BLaER1 (cell line): ENCODE measurements around the gene HAL.
A peak's percentile ranks its signal among the peaks of the same experiment; 100 is the strongest.

Experiments
- H3K27ac ChIP-seq: shearing (Covaris generic); formaldehyde crosslinking; 2 replicates; pipeline ENCODE4 v1.8.1; 2022
- H3K27me3 ChIP-seq: shearing (Covaris generic); formaldehyde crosslinking; 2 replicates; pipeline ENCODE4 v1.8.1; 2022
- H3K36me3 ChIP-seq: shearing (Covaris generic); formaldehyde crosslinking; 2 replicates; pipeline ENCODE4 v1.8.1; 2022
- H3K4me1 ChIP-seq: shearing (Covaris generic); formaldehyde crosslinking; 2 replicates; pipeline ENCODE4 v1.8.1; 2022
- H3K4me2 ChIP-seq: shearing (Covaris generic); formaldehyde crosslinking; 2 replicates; pipeline ENCODE4 v1.8.1; 2022
- H3K4me3 ChIP-seq: shearing (Covaris generic); formaldehyde crosslinking; 2 replicates; pipeline ENCODE4 v1.8.1; 2022
- H3K9ac ChIP-seq: shearing (Covaris generic); formaldehyde crosslinking; 2 replicates; pipeline ENCODE4 v1.8.1; 2022
- H3K9me3 ChIP-seq: shearing (Covaris generic); formaldehyde crosslinking; 2 replicates; pipeline ENCODE4 v1.8.1; 2022
- H4K20me1 ChIP-seq: shearing (Covaris generic); formaldehyde crosslinking; 2 replicates; pipeline ENCODE4 v1.8.1; 2022
- Cebpa-rat ChIP-seq: shearing (Covaris generic); IDR thresholded peaks from 2 replicates; pipeline ENCODE4 v1.8.1; 2022

HAL gene

DNA sequence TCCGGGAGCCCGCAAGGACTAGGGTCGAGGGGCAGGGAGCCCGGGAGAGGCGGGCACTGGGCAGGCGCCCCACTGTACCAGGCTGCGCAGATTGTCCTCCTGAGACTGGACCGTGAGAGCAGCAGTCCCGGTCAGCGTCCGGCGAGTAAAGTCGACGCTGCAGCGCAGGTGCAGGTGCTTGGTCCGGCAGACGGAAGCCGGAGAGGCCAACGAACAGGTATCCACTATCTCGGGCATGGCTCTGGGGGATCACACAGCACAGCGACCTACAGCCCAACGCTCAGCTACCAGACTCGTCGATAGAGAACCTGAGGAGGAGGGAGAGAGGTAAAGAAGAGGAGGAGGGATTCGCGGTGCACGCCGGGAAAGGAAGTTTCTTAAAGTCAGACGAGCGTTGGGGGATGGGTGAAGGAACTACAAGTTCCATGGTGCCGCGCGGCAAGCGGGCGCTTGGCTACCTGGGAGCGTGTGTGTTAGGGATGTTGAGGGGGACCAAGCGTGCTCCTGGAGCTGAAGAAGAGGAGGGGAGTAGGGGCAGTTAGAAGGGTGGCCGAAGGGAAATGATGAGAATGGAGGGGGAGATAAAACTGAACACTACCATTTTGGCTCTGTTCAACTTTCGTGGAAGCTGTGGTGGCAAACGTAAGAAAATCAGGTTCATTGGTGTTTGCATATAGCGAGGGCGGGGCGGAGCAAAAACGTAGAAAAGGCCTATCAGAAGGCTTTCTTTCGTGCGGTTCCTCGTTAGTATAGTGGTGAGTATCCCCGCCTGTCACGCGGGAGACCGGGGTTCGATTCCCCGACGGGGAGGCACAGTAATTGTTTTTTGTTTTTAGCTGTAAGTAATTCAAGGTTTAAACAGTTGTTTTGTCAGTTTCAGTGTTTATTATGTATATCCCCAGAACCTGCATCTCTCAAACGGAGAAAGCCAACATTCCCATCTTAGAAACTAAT, 39.4 kb upstream of the HAL start, which contains the start of gene LTA4H:
TSS of gene LTA4H (minus strand) at position 305 of the 954 bp plus-strand sequence. CDS start at position 237, 68 bp downstream.
- H3K9ac ChIP-seq, result peak within 1 kb of the TSS; percentile 89
- H3K4me1 ChIP-seq, result peaks cover 24% of the 10 kb centered on the region
- peak within 1 kb of the TSS; percentile 77 for H3K27ac ChIP-seq
- no peaks in the 10 kb centered on the region for H3K9me3 ChIP-seq
- no peaks in the 10 kb centered on the region for H3K36me3 ChIP-seq
- no peaks in the 10 kb centered on the region; the same call in 1 of the 2 replicates for H3K27me3 ChIP-seq
- TF ChIP-seq Cebpa-rat, result no peak
- peak within 1 kb of the TSS; percentile 98 for H3K4me3 ChIP-seq
- H3K4me2 ChIP-seq, result peak within 1 kb of the TSS; percentile 97
- peaks cover 16% of the 10 kb centered on the region; the same call in 1 of the 2 replicates for H4K20me1 ChIP-seq

DNA sequence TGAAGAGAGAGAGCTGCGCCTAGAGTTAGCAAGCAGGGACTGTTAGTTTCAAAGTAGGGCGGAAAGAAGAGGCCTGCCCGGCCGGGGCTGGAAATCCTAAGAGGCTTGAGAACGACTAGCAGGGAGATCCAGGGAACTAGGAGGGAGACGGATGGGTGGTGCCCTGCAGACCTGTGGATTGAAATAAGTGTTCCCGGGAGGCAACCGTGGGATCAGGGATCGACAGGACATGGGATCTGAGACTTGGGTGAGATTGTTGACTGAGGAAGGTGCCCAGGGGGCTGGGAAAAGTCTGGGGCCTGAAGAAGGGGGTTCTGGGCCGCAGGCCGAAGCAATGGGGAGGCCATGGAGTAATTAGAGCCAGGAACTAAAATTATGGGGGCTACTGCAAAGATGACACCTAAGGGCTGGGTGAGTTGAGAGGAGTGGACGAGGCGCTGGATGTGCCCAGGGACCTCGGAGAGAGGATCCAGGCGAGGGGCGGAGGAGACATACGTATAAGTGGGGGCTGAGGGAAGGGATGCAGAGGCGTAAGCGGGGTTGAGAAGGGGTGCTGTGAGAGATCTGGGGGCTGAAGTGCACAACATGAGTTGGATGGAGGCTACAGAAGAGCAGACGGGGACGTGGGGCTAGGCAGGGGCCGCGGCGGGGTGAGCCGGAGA, 38.6 kb upstream of the HAL start:
- no peaks in the 10 kb centered on the region for H3K9me3 ChIP-seq

DNA sequence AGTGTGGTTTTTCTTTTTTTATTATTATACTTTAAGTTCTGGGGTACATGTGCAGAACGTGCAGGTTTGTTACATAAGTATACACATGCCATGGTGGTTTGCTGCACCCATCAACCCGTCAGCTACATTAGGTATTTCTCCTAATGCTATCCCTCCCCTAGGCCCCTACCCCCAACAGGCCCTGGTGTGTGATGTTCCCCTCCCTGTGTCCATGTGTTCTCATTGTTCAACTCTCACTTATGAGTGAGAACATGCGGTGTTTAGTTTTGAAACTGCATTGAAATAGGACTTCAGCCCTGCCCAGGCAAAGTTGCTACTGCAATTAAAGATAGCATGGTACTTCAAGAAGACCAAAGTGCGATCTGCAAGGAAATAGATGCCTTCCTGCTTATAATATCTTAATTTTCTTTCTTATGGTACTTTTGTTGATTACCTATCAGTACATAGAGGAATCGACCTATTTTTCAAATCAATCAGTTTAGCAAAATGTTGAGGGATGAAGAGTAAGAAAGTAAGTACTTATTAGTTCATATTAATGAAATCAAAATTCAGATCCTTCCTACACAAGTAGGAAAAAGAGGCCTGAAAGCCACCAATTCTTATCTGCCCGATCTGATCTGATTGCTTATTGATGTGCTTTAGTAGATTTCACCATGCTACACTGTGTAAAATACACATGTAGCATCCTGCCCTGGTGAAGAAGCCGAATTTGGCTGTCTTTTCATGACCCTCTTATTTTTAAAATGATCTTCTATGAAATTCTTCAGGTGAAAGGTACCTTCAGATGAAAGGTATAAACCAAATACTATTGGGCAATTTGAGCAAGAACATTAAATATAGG, 37.6 kb upstream of the HAL start:
- H3K4me1 ChIP-seq, result peaks cover 22% of the 10 kb centered on the region
- H3K9ac ChIP-seq, result no peak overlapping the region

More for the DNA sequence above, 38.6 kb upstream of the HAL start:
- Histone ChIP-seq H3K4me3 (peak overlapping the region; percentile 98), H3K27ac (peak overlapping the region; percentile 77), H3K27me3 (no peaks in the 10 kb centered on the region; the same call in 1 of the 2 replicates), H3K9ac (peak overlapping the region; percentile 89), H4K20me1 (peaks cover 16% of the 10 kb centered on the region; the same call in 1 of the 2 replicates), H3K4me2 (peak overlapping the region; percentile 97), H3K36me3 (no peaks in the 10 kb centered on the region), H3K4me1 (peaks cover 22% of the 10 kb centered on the region)
- no peak for TF ChIP-seq Cebpa-rat

DNA sequence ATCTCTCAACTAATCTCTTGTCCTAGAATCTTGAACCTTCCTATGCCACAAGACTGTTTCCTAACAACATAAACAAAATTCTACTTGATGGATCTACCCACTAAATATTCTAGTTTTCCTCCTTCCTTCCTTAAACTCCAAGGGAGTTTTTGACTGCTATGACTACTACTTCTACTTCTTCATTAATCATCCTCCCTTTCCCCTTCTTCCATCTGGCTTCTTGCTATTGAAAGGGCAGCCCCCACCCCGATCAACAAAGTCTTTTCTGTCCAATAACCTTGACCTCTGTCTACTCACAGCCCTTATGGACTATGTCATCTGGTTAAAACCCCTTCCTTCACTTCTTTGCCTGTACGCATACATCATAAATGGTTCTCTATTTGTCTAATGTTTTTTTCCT, 33.7 kb upstream of the HAL start:
- no peak for TF ChIP-seq Cebpa-rat
- no peaks in the 10 kb centered on the region for H3K9me3 ChIP-seq

More for the DNA sequence above, 37.6 kb upstream of the HAL start:
- H3K9me3 ChIP-seq, result no peaks in the 10 kb centered on the region
- no peak overlapping the region for H3K27ac ChIP-seq
- H3K27me3 ChIP-seq, result no peaks in the 10 kb centered on the region; the same call in 1 of the 2 replicates
- TF ChIP-seq Cebpa-rat, result no peak
- H3K36me3 ChIP-seq, result no peaks in the 10 kb centered on the region
- peak overlapping the region; percentile 98 for H3K4me3 ChIP-seq
- H3K4me2 ChIP-seq, result peak overlapping the region; percentile 97
- peaks cover 16% of the 10 kb centered on the region; the same call in 1 of the 2 replicates for H4K20me1 ChIP-seq

DNA sequence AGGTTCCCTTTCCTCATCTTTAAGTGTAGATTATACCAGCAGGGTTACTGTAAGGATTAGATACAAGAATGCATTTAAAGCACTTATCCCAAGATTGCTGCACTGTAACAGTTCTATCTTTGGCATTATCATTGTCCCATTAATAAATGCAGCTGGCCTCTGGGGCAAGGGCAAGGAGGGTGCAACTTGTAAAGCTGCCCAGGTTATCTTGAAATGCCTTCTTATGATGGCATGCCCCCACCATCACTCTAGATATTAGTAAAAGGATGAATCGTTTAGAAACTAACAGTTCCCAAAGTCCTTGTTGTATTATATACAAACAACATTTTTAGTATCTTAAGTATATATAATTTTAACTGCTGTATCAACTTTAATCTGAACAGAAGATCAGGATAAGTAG, 32.4 kb upstream of the HAL start:
- H3K4me3 ChIP-seq, result no peak overlapping the region
- H3K9ac ChIP-seq, result no peak overlapping the region
- H3K27ac ChIP-seq, result no peak overlapping the region
- H4K20me1 ChIP-seq, result peaks cover 16% of the 10 kb centered on the region; the same call in 1 of the 2 replicates
- no peak for TF ChIP-seq Cebpa-rat
- H3K27me3 ChIP-seq, result no peaks in the 10 kb centered on the region; the same call in 1 of the 2 replicates
- no peaks in the 10 kb centered on the region for H3K9me3 ChIP-seq
- peaks cover 2% of the 10 kb centered on the region; the same call in 1 of the 2 replicates for H3K4me1 ChIP-seq
- H3K36me3 ChIP-seq, result peaks cover 42% of the 10 kb centered on the region
- H3K4me2 ChIP-seq, result no peak overlapping the region

More for the DNA sequence above, 33.7 kb upstream of the HAL start:
- H3K4me1 ChIP-seq, result peaks cover 14% of the 10 kb centered on the region
- peaks cover 16% of the 10 kb centered on the region; the same call in 1 of the 2 replicates for H4K20me1 ChIP-seq
- H3K27ac ChIP-seq, result no peak overlapping the region
- H3K27me3 ChIP-seq, result no peaks in the 10 kb centered on the region; the same call in 1 of the 2 replicates
- peaks cover 29% of the 10 kb centered on the region for H3K36me3 ChIP-seq
- no peak overlapping the region for H3K4me2 ChIP-seq
- no peak overlapping the region for H3K4me3 ChIP-seq
- no peak overlapping the region for H3K9ac ChIP-seq

DNA sequence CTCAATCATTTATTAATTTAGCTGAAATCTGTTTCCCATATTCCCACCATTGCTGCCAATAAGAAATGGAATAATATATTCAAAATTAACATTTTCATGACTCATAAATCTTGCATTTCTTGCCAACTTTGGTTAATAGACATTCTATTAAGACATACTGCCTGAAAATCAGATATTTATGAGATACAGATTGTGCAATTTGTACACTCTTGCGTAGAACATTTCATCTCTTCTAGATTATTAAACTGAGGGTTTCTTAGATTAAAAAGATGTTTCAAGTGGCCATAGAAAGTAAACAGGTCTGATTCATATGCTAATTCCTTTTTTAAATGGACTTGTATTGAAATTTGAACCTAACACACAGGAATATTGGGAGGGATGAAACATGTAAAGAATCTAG, 30.2 kb upstream of the HAL start:
- no peaks in the 10 kb centered on the region for H3K4me1 ChIP-seq
- no peak overlapping the region for H3K4me2 ChIP-seq
- no peak overlapping the region for H3K9ac ChIP-seq
- H3K27ac ChIP-seq, result no peak overlapping the region
- no peak overlapping the region for H3K4me3 ChIP-seq
- no peaks in the 10 kb centered on the region for H4K20me1 ChIP-seq
- TF ChIP-seq Cebpa-rat, result no peak
- no peaks in the 10 kb centered on the region for H3K27me3 ChIP-seq
- peaks cover 61% of the 10 kb centered on the region for H3K36me3 ChIP-seq
- no peaks in the 10 kb centered on the region for H3K9me3 ChIP-seq

DNA sequence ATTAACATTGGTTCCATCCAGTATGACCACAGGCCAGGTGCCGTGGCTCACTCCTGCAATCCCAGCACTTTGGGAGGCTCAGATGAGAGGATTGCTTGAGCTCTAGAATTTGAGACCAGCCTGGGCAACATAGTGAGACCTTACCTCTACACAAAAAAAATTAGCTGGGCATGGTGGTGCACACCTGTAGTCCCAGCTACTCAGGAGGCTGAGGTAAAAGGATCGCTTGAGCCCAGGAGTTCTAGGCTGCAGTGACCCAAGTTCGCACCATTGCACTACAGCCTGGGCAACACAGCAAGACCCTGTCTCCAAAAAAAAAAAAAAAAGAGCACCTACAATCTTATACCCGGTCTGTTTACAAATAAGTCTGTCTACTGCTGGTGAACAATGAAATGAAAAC, 29.4 kb upstream of the HAL start:
- H3K36me3 ChIP-seq, result peaks cover 62% of the 10 kb centered on the region
- no peak overlapping the region for H3K4me3 ChIP-seq
- no peaks in the 10 kb centered on the region for H3K9me3 ChIP-seq
- peaks cover 5% of the 10 kb centered on the region; the same call in 1 of the 2 replicates for H3K4me1 ChIP-seq
- H3K27me3 ChIP-seq, result no peaks in the 10 kb centered on the region
- no peak for TF ChIP-seq Cebpa-rat
- H3K27ac ChIP-seq, result no peak overlapping the region
- no peaks in the 10 kb centered on the region for H4K20me1 ChIP-seq
- H3K4me2 ChIP-seq, result no peak overlapping the region
- no peak overlapping the region for H3K9ac ChIP-seq

DNA sequence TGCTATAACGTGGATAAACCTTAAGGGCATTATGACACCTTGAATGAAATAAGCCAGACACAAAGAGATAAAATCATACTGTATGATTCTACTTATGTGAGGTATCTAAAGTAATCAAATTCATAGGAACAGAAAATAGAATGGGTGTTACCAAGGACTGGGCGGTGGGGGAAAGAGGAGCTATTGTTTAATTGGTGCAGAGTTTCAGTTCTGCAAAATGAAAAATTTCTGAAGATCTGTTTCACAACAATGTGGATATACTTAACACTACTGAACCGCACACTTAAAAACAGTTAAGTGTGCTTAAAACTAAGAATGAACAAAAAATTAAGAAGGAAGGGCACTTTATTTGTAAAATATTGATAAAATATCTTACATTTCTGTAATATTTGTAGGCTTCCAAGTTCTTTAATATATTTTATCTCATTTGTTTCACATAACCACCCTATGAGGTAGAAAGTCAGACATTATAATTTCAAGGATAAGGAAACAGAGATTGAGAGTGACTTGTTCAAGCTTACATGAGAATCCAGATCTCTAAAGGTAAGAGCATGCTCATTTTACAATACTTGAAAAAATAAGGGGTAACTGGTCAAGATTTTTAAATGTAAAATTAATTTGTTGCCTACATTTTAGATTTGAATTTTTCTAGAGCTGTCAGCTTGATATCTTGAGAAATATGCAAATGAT, 24.3 kb upstream of the HAL start:
- no peak for TF ChIP-seq Cebpa-rat
- Histone ChIP-seq H3K4me2 (peak overlapping the region; percentile 0; the same call in 1 of the 2 replicates), H3K4me3 (no peak overlapping the region), H3K27me3 (no peaks in the 10 kb centered on the region), H3K9me3 (no peaks in the 10 kb centered on the region), H4K20me1 (no peaks in the 10 kb centered on the region), H3K4me1 (peaks cover 11% of the 10 kb centered on the region; the same call in 1 of the 2 replicates), H3K27ac (no peak overlapping the region), H3K36me3 (peaks cover 68% of the 10 kb centered on the region), H3K9ac (no peak overlapping the region)
